ENCODE results near the gene ATP9A.

Gene ATP9A

GRCh38 chr20:51654495-51654894, 113.7 kb downstream of the ATP9A start:
- H3K9ac ChIP-seq (ENCODE audit: low read length): no peak overlapping the region
- no peaks in the 10 kb centered on the region for H3K36me3 ChIP-seq (ENCODE audit: insufficient read depth, low read length)

GRCh38 chr20:51654060-51654459, 114.1 kb downstream of the ATP9A start:
- H3K9me3 ChIP-seq (ENCODE audit: low read length): no peaks in the 10 kb centered on the region
- no peaks in the 10 kb centered on the region for H3K9me2 ChIP-seq (ENCODE audit: low read depth, low read length)
- TF ChIP-seq CTCF (IDR thresholded peaks at IDR 0.05; ENCODE audit: low read length) (no peak), EZH2 (IDR thresholded peaks at IDR 0.05; ENCODE audit: borderline replicate concordance, low read length) (no peak)
- no peak overlapping the region for H3K27ac ChIP-seq (ENCODE audit: low read depth, low read length, poor library complexity, severe bottlenecking)
- H3K4me2 ChIP-seq (ENCODE audit: low read length): no peak overlapping the region
- H3K79me2 ChIP-seq (ENCODE audit: insufficient read depth, low read length): no peaks in the 10 kb centered on the region
- H3K4me3 ChIP-seq (ENCODE audit: low read depth, low read length, poor library complexity, severe bottlenecking): no peak overlapping the region
- H2AFZ ChIP-seq (ENCODE audit: low read length): no peak overlapping the region
- H3K27me3 ChIP-seq (ENCODE audit: insufficient read depth, low read length): peaks cover 3% of the 10 kb centered on the region; the same call in 1 of the 2 replicates
- no peaks in the 10 kb centered on the region for H4K20me1 ChIP-seq (ENCODE audit: insufficient read depth, low read length)
- no peak overlapping the region for H3K9ac ChIP-seq (ENCODE audit: low read length)
- no peaks in the 10 kb centered on the region for H3F3A ChIP-seq (ENCODE audit: insufficient read depth, low read length)
- H3K36me3 ChIP-seq (ENCODE audit: insufficient read depth, low read length): no peaks in the 10 kb centered on the region
- H3K4me1 ChIP-seq (ENCODE audit: insufficient read depth, low read length, severe bottlenecking): no peaks in the 10 kb centered on the region

More at GRCh38 chr20:51654495-51654894, 113.7 kb downstream of the ATP9A start:
- no peak overlapping the region for H3K4me2 ChIP-seq (ENCODE audit: low read length)
- H3K9me2 ChIP-seq (ENCODE audit: low read depth, low read length): no peaks in the 10 kb centered on the region
- H4K20me1 ChIP-seq (ENCODE audit: insufficient read depth, low read length): no peaks in the 10 kb centered on the region
- no peaks in the 10 kb centered on the region for H3F3A ChIP-seq (ENCODE audit: insufficient read depth, low read length)
- TF ChIP-seq EZH2 (IDR thresholded peaks at IDR 0.05; ENCODE audit: borderline replicate concordance, low read length) (no peak), CTCF (IDR thresholded peaks at IDR 0.05; ENCODE audit: low read length) (no peak)
- H3K27ac ChIP-seq (ENCODE audit: low read depth, low read length, poor library complexity, severe bottlenecking): no peak overlapping the region
- no peaks in the 10 kb centered on the region; the same call in 1 of the 2 replicates for H3K27me3 ChIP-seq (ENCODE audit: insufficient read depth, low read length)
- H3K4me1 ChIP-seq (ENCODE audit: insufficient read depth, low read length, severe bottlenecking): no peaks in the 10 kb centered on the region
- no peaks in the 10 kb centered on the region for H3K79me2 ChIP-seq (ENCODE audit: insufficient read depth, low read length)
- no peaks in the 10 kb centered on the region for H3K9me3 ChIP-seq (ENCODE audit: low read length)
- no peak overlapping the region for H3K4me3 ChIP-seq (ENCODE audit: low read depth, low read length, poor library complexity, severe bottlenecking)
- no peak overlapping the region for H2AFZ ChIP-seq (ENCODE audit: low read length)

GRCh38 chr20:51653226-51653625, 115.0 kb downstream of the ATP9A start:
- H3K79me2 ChIP-seq (ENCODE audit: insufficient read depth, low read length): no peaks in the 10 kb centered on the region

More at GRCh38 chr20:51653226-51653625, 115.0 kb downstream of the ATP9A start:
- Histone ChIP-seq H2AFZ (ENCODE audit: low read length) (no peak overlapping the region), H3K27ac (ENCODE audit: low read depth, low read length, poor library complexity, severe bottlenecking) (no peak overlapping the region), H3K9me3 (ENCODE audit: low read length) (no peaks in the 10 kb centered on the region), H3K4me2 (ENCODE audit: low read length) (no peak overlapping the region), H3K9ac (ENCODE audit: low read length) (no peak overlapping the region), H3K36me3 (ENCODE audit: insufficient read depth, low read length) (no peaks in the 10 kb centered on the region), H3K4me3 (ENCODE audit: low read depth, low read length, poor library complexity, severe bottlenecking) (no peak overlapping the region), H3K9me2 (ENCODE audit: low read depth, low read length) (no peaks in the 10 kb centered on the region), H3F3A (ENCODE audit: insufficient read depth, low read length) (no peaks in the 10 kb centered on the region), H3K4me1 (ENCODE audit: insufficient read depth, low read length, severe bottlenecking) (no peaks in the 10 kb centered on the region), H3K27me3 (ENCODE audit: insufficient read depth, low read length) (peaks cover 3% of the 10 kb centered on the region; the same call in 1 of the 2 replicates), H4K20me1 (ENCODE audit: insufficient read depth, low read length) (no peaks in the 10 kb centered on the region)
- TF ChIP-seq CTCF (IDR thresholded peaks at IDR 0.05; ENCODE audit: low read length) (no peak), EZH2 (IDR thresholded peaks at IDR 0.05; ENCODE audit: borderline replicate concordance, low read length) (no peak)
